GM21360 (cell line): ENCODE measurements around the gene VPS35L.
A peak's percentile ranks its signal among the peaks of the same experiment; 100 is the strongest.

ENCODE experiments used
- ATAC-seq: cut with Tn5 transposase; IDR thresholded peaks from one replicate; pipeline ENCODE4 v1.9.1; 2021; ENCODE audit warnings: mild to moderate bottlenecking, moderate library complexity; ENCODE audit not compliant: unreplicated experiment

VPS35L gene

GRCh38 chr16:19555186-19555937, at the start of gene VPS35L:
TSS of gene VPS35L (plus strand) at chr16:19555703. CDS start at chr16:19555730, 27 bp downstream.
- peak; percentile 94 for ATAC-seq

- no peak for ATAC-seq
Measured at GRCh38 chr16:19506965-19507364, 48.5 kb upstream of the VPS35L start.

- ATAC-seq, result no peak
Measured at GRCh38 chr16:19507867-19508266, 47.6 kb upstream of the VPS35L start.

- no peak for ATAC-seq
Measured at GRCh38 chr16:19512297-19512696, 43.2 kb upstream of the VPS35L start.

- no peak for ATAC-seq
Measured at GRCh38 chr16:19513377-19514053, 42.0 kb upstream of the VPS35L start.

GRCh38 chr16:19515757-19516156, 39.7 kb upstream of the VPS35L start:
- ATAC-seq, result no peak

GRCh38 chr16:19517424-19518089, 37.9 kb upstream of the VPS35L start:
- no peak for ATAC-seq

GRCh38 chr16:19518388-19518787, 37.1 kb upstream of the VPS35L start:
- no peak for ATAC-seq

GRCh38 chr16:19520861-19521331, 34.6 kb upstream of the VPS35L start:
- ATAC-seq, result no peak

GRCh38 chr16:19521471-19522396, 33.8 kb upstream of the VPS35L start, which contains the start of gene GDE1:
TSS of gene GDE1 (minus strand) at chr16:19522098. CDS start at chr16:19521964, 134 bp downstream.
- peak; percentile 65 for ATAC-seq

GRCh38 chr16:19522397-19522732, 33.1 kb upstream of the VPS35L start:
- no peak for ATAC-seq

GRCh38 chr16:19522760-19523159, 32.7 kb upstream of the VPS35L start:
- ATAC-seq, result no peak

- no peak for ATAC-seq
Measured at GRCh38 chr16:19523184-19523558, 32.3 kb upstream of the VPS35L start.

- ATAC-seq, result peak; percentile 62
Measured at GRCh38 chr16:19523559-19524355, 31.7 kb upstream of the VPS35L start, which contains the start of gene CCP110. TSS of gene CCP110 (plus strand) at chr16:19523942. CDS start at chr16:19527882, 3,940 bp downstream.

GRCh38 chr16:19524356-19524615, 31.2 kb upstream of the VPS35L start:
- no peak for ATAC-seq

GRCh38 chr16:19524616-19525384, 30.7 kb upstream of the VPS35L start:
- ATAC-seq, result no peak

- no peak for ATAC-seq
Measured at GRCh38 chr16:19525385-19525723, 30.1 kb upstream of the VPS35L start.

- no peak for ATAC-seq
Measured at GRCh38 chr16:19527161-19527560, 28.3 kb upstream of the VPS35L start.

- no peak for ATAC-seq
Measured at GRCh38 chr16:19528666-19529065, 26.8 kb upstream of the VPS35L start.
